ENCODE measurements around the gene FBXL16.

Gene FBXL16

GRCh38 chr16:673399-673991, 32.1 kb downstream of the FBXL16 start:
- no peak for TF ChIP-seq REST (IDR thresholded peaks at IDR 0.05; ENCODE audit: low read depth)
- TF ChIP-seq ZBTB7A (IDR thresholded peaks at IDR 0.05; ENCODE audit: low read depth) = 0 out of 2 replicates have a peak, but pooled peaks have one; percentile 39
- TF ChIP-seq MAX (IDR thresholded peaks at IDR 0.05) = no peak

GRCh38 chr16:672851-673250, 32.8 kb downstream of the FBXL16 start:
- no peak for TF ChIP-seq TAF1 (IDR thresholded peaks at IDR 0.05; ENCODE audit: low read depth)
- no peak for TF ChIP-seq TEAD4 (IDR thresholded peaks at IDR 0.05)
- no peak for TF ChIP-seq MAX (IDR thresholded peaks at IDR 0.05)
- TF ChIP-seq YY1 (IDR thresholded peaks at IDR 0.05; ENCODE audit: low read depth) = no peak
- no peak for TF ChIP-seq EP300 (IDR thresholded peaks at IDR 0.05; ENCODE audit: borderline replicate concordance)
- no peak for TF ChIP-seq EGR1 (IDR thresholded peaks at IDR 0.05)
- TF ChIP-seq ZBTB7A (IDR thresholded peaks at IDR 0.05; ENCODE audit: low read depth) = no peak
- TF ChIP-seq TCF12 (IDR thresholded peaks at IDR 0.05; ENCODE audit: low read depth) = no peak
- no peak for TF ChIP-seq CREB1 (IDR thresholded peaks at IDR 0.05; ENCODE audit: low read depth)
- TF ChIP-seq FOXM1 (IDR thresholded peaks at IDR 0.05; ENCODE audit: borderline replicate concordance, low read depth) = no peak
- TF ChIP-seq RAD21 (IDR thresholded peaks at IDR 0.05; ENCODE audit: low read depth) = no peak
- TF ChIP-seq USF1 (IDR thresholded peaks at IDR 0.05) = no peak
- TF ChIP-seq REST (IDR thresholded peaks at IDR 0.05; ENCODE audit: low read depth) = no peak
- no peak for TF ChIP-seq NFIC (IDR thresholded peaks at IDR 0.05)
- no peak for TF ChIP-seq CEBPB (IDR thresholded peaks at IDR 0.05)

GRCh38 chr16:672371-672770, 33.2 kb downstream of the FBXL16 start:
- TF ChIP-seq FOXM1 (IDR thresholded peaks at IDR 0.05; ENCODE audit: borderline replicate concordance, low read depth) = no peak
- TF ChIP-seq REST (IDR thresholded peaks at IDR 0.05; ENCODE audit: low read depth) = no peak
- TF ChIP-seq MAX (IDR thresholded peaks at IDR 0.05) = no peak
- no peak for TF ChIP-seq USF1 (IDR thresholded peaks at IDR 0.05)
- no peak for TF ChIP-seq TAF1 (IDR thresholded peaks at IDR 0.05; ENCODE audit: low read depth)
- no peak for TF ChIP-seq RAD21 (IDR thresholded peaks at IDR 0.05; ENCODE audit: low read depth)
- no peak for TF ChIP-seq ZBTB7A (IDR thresholded peaks at IDR 0.05; ENCODE audit: low read depth)
- no peak for TF ChIP-seq TEAD4 (IDR thresholded peaks at IDR 0.05)
- no peak for TF ChIP-seq CEBPB (IDR thresholded peaks at IDR 0.05)
- TF ChIP-seq EP300 (IDR thresholded peaks at IDR 0.05; ENCODE audit: borderline replicate concordance) = no peak
- TF ChIP-seq EGR1 (IDR thresholded peaks at IDR 0.05) = no peak
- no peak for TF ChIP-seq CREB1 (IDR thresholded peaks at IDR 0.05; ENCODE audit: low read depth)
- no peak for TF ChIP-seq TCF12 (IDR thresholded peaks at IDR 0.05; ENCODE audit: low read depth)
- TF ChIP-seq NFIC (IDR thresholded peaks at IDR 0.05) = no peak
- TF ChIP-seq YY1 (IDR thresholded peaks at IDR 0.05; ENCODE audit: low read depth) = no peak

GRCh38 chr16:671353-672131, 34.1 kb downstream of the FBXL16 start:
- 0 out of 2 replicates have a peak, but pooled peaks have one; percentile 18 for TF ChIP-seq NFIC (IDR thresholded peaks at IDR 0.05)
- no peak for TF ChIP-seq REST (IDR thresholded peaks at IDR 0.05; ENCODE audit: low read depth)

Data from Ishikawa (cell line).